T-helper 17 cell (primary cell): Measurements from ENCODE around the gene CD22. TPM values are rescaled to one million over a fixed set of nuclear protein-coding genes. Genes with fewer than 3 reads are reported as not detected.

Source experiments
- ATAC-seq: fragments of 150-1000 bp; cut with Tn5 transposase; 2 replicates; pipeline ENCODE4 v1.10.0; 2021; ENCODE audit warnings: mild to moderate bottlenecking, moderate library complexity
- DNase-seq, 3 donors: peaks; one replicate each; pipeline versions ENCODE4 v3.0.0 to v3.0.0-alpha.2; 2020 to 2021
- H3K9me3 ChIP-seq: one replicate; pipeline ENCODE4 v1.7.0; 2013; ENCODE audit warnings: low read length, mild to moderate bottlenecking; ENCODE audit not compliant: control insufficient read depth, poor library complexity, severe bottlenecking
- H3K27ac Mint-ChIP-seq: one replicate; pipeline ENCODE4 v1.8.0; 2022; ENCODE audit warnings: mild to moderate bottlenecking, moderate library complexity, mixed read lengths
- H3K27me3 Mint-ChIP-seq: one replicate; pipeline ENCODE4 v1.8.0; 2022; ENCODE audit warnings: mixed read lengths
- H3K36me3 Mint-ChIP-seq: one replicate; pipeline ENCODE4 v1.8.0; 2022; ENCODE audit warnings: low read depth, mixed read lengths
- H3K4me1 Mint-ChIP-seq: one replicate; pipeline ENCODE4 v1.8.0; 2022; ENCODE audit warnings: mild to moderate bottlenecking, mixed read lengths
- H3K4me3 Mint-ChIP-seq: one replicate; pipeline ENCODE4 v1.8.0; 2022; ENCODE audit warnings: mild to moderate bottlenecking, moderate library complexity, mixed read lengths
- total RNA-seq, 4 donors: library from RNA in 2 of 4; stranded (reverse) in 2 of 4; gene quantifications; one replicate each; pipeline ENCODE4 v1.2.3 and lab custom pipeline; 2022 to 2026

The CD22 gene
- total RNA-seq, 2 donors from 2014 or later: 1.3 to 36.1 TPM

GRCh38 chr19:35299523-35300338, 29.3 kb upstream of the CD22 start:
- Mint-ChIP-seq H3K36me3 (no peaks in the 10 kb centered on the region), H3K4me3 (no peak overlapping the region), H3K27ac (no peak overlapping the region), H3K4me1 (peaks cover 11% of the 10 kb centered on the region), H3K27me3 (no peaks in the 10 kb centered on the region)
- no peaks in the 10 kb centered on the region for H3K9me3 ChIP-seq
- DNase-seq (no peak), ATAC-seq (no peak)

- H3K4me3 Mint-ChIP-seq: no peak overlapping the region
- ATAC-seq (no peak), DNase-seq (no peak)
- no peaks in the 10 kb centered on the region for H3K36me3 Mint-ChIP-seq
- H3K4me1 Mint-ChIP-seq: peaks cover 16% of the 10 kb centered on the region
- H3K9me3 ChIP-seq: no peaks in the 10 kb centered on the region
- H3K27me3 Mint-ChIP-seq: no peaks in the 10 kb centered on the region
- no peak overlapping the region for H3K27ac Mint-ChIP-seq
Measured at GRCh38 chr19:35300339-35300649, 28.7 kb upstream of the CD22 start.

- Mint-ChIP-seq H3K4me1 (peaks cover 9% of the 10 kb centered on the region), H3K4me3 (no peak overlapping the region), H3K27ac (no peak overlapping the region), H3K36me3 (no peaks in the 10 kb centered on the region), H3K27me3 (no peaks in the 10 kb centered on the region)
- H3K9me3 ChIP-seq: no peaks in the 10 kb centered on the region
- DNase-seq (no peak), ATAC-seq (no peak)
Measured at GRCh38 chr19:35301961-35302360, 27.0 kb upstream of the CD22 start.

- Mint-ChIP-seq H3K27me3 (no peaks in the 10 kb centered on the region), H3K4me3 (no peak overlapping the region), H3K4me1 (peaks cover 9% of the 10 kb centered on the region), H3K27ac (no peak overlapping the region), H3K36me3 (no peaks in the 10 kb centered on the region)
- no peaks in the 10 kb centered on the region for H3K9me3 ChIP-seq
- DNase-seq: no peak
- ATAC-seq: no peak
Measured at GRCh38 chr19:35302446-35302845, 26.5 kb upstream of the CD22 start.

- Mint-ChIP-seq H3K36me3 (no peaks in the 10 kb centered on the region), H3K27me3 (no peaks in the 10 kb centered on the region), H3K4me3 (no peak overlapping the region), H3K4me1 (peaks cover 13% of the 10 kb centered on the region), H3K27ac (no peak overlapping the region)
- ATAC-seq (no peak), DNase-seq (no peak)
- H3K9me3 ChIP-seq: no peaks in the 10 kb centered on the region
Measured at GRCh38 chr19:35303357-35303915, 25.6 kb upstream of the CD22 start.

GRCh38 chr19:35304036-35304435, 25.0 kb upstream of the CD22 start:
- no peak for DNase-seq
- H3K27ac Mint-ChIP-seq: no peak overlapping the region
- peaks cover 13% of the 10 kb centered on the region for H3K4me1 Mint-ChIP-seq
- H3K4me3 Mint-ChIP-seq: no peak overlapping the region
- H3K36me3 Mint-ChIP-seq: no peaks in the 10 kb centered on the region
- ATAC-seq: no peak
- no peaks in the 10 kb centered on the region for H3K9me3 ChIP-seq
- H3K27me3 Mint-ChIP-seq: peaks cover 5% of the 10 kb centered on the region

- peak overlapping the region; percentile 79 for H3K27ac Mint-ChIP-seq
- no peak for ATAC-seq
- H3K4me1 Mint-ChIP-seq: peaks cover 13% of the 10 kb centered on the region
- no peaks in the 10 kb centered on the region for H3K9me3 ChIP-seq
- no peak overlapping the region for H3K4me3 Mint-ChIP-seq
- peaks cover 10% of the 10 kb centered on the region for H3K27me3 Mint-ChIP-seq
- no peaks in the 10 kb centered on the region for H3K36me3 Mint-ChIP-seq
- no peak for DNase-seq
Measured at GRCh38 chr19:35305181-35305580, 23.8 kb upstream of the CD22 start.

- Mint-ChIP-seq H3K4me1 (peaks cover 17% of the 10 kb centered on the region), H3K27me3 (peaks cover 10% of the 10 kb centered on the region), H3K27ac (no peak overlapping the region), H3K36me3 (no peaks in the 10 kb centered on the region), H3K4me3 (no peak overlapping the region)
- no peaks in the 10 kb centered on the region for H3K9me3 ChIP-seq
- DNase-seq (no peak), ATAC-seq (no peak)
Measured at GRCh38 chr19:35306473-35307246, 22.3 kb upstream of the CD22 start.

GRCh38 chr19:35307931-35308330, 21.1 kb upstream of the CD22 start:
- no peak overlapping the region for H3K4me3 Mint-ChIP-seq
- DNase-seq: no peak
- H3K4me1 Mint-ChIP-seq: peaks cover 17% of the 10 kb centered on the region
- no peaks in the 10 kb centered on the region for H3K36me3 Mint-ChIP-seq
- ATAC-seq: no peak
- H3K9me3 ChIP-seq: no peaks in the 10 kb centered on the region
- H3K27me3 Mint-ChIP-seq: peaks cover 10% of the 10 kb centered on the region
- H3K27ac Mint-ChIP-seq: no peak overlapping the region

- DNase-seq: no peak
- no peaks in the 10 kb centered on the region for H3K9me3 ChIP-seq
- Mint-ChIP-seq H3K4me1 (peaks cover 15% of the 10 kb centered on the region), H3K36me3 (no peaks in the 10 kb centered on the region), H3K27ac (no peak overlapping the region), H3K4me3 (no peak overlapping the region), H3K27me3 (peaks cover 10% of the 10 kb centered on the region)
- ATAC-seq: no peak
Measured at GRCh38 chr19:35308910-35309309, 20.1 kb upstream of the CD22 start.

GRCh38 chr19:35309481-35310279, 19.3 kb upstream of the CD22 start:
- H3K9me3 ChIP-seq: no peaks in the 10 kb centered on the region
- Mint-ChIP-seq H3K4me1 (peaks cover 14% of the 10 kb centered on the region), H3K27me3 (peaks cover 10% of the 10 kb centered on the region), H3K4me3 (no peak overlapping the region), H3K36me3 (no peaks in the 10 kb centered on the region), H3K27ac (no peak overlapping the region)
- no peak for DNase-seq
- ATAC-seq: no peak

- H3K4me1 Mint-ChIP-seq: peaks cover 9% of the 10 kb centered on the region
- no peaks in the 10 kb centered on the region for H3K36me3 Mint-ChIP-seq
- ATAC-seq (peak; percentile 50), DNase-seq (no peak)
- peak overlapping the region; percentile 56 for H3K27ac Mint-ChIP-seq
- no peaks in the 10 kb centered on the region for H3K9me3 ChIP-seq
- H3K27me3 Mint-ChIP-seq: peaks cover 10% of the 10 kb centered on the region
- H3K4me3 Mint-ChIP-seq: no peak overlapping the region
Measured at GRCh38 chr19:35310331-35310730, 18.7 kb upstream of the CD22 start.
